ENCODE measurements around the gene COPZ1.
"Not testable (repeated sequence)": the region's sequence is repeated elsewhere in the genome, so short reads cannot be mapped to it uniquely, and the experiment has no call there.

COPZ1 gene

GRCh38 chr12:54284070-54284780 is 40.7 kb upstream of the COPZ1 start:
- peak; percentile 47; the same call in 1 of the 2 replicates for TF ChIP-seq CSRNP3 (CRISPR knock-in tag; IDR thresholded peaks at IDR 0.05)

GRCh38 chr12:54285150-54286041 is 39.5 kb upstream of the COPZ1 start:
- ATAC-seq, result no peak
- TF ChIP-seq ZC3H10 (CRISPR knock-in tag; IDR thresholded peaks at IDR 0.05), result 0 out of 2 replicates have a peak, but pooled peaks have one; percentile 7
- TF ChIP-seq ZNF565 (CRISPR knock-in tag; conservative IDR thresholded peaks at IDR 0.05; ENCODE audit: low read depth), result no peak
- TF ChIP-seq CSRNP3 (CRISPR knock-in tag; IDR thresholded peaks at IDR 0.05), result peak; percentile 48; the same call in 1 of the 2 replicates

More at GRCh38 chr12:54284070-54284780, 40.7 kb upstream of the COPZ1 start:
- ATAC-seq, result not testable (repeated sequence)

GRCh38 chr12:54286042-54287030 is 38.6 kb upstream of the COPZ1 start:
- ATAC-seq, result no peak
- peak; percentile 37; the same call in 1 of the 2 replicates for TF ChIP-seq PATZ1 (CRISPR knock-in tag; IDR thresholded peaks at IDR 0.05; ENCODE audit: borderline replicate concordance)
- TF ChIP-seq ZNF70 (CRISPR knock-in tag; IDR thresholded peaks at IDR 0.05), result 0 out of 2 replicates have a peak, but pooled peaks have one; percentile 16
- peak; percentile 53 for TF ChIP-seq CSRNP3 (CRISPR knock-in tag; IDR thresholded peaks at IDR 0.05)
- TF ChIP-seq ARNTL (CRISPR knock-in tag; IDR thresholded peaks at IDR 0.05; ENCODE audit: borderline replicate concordance, low read depth), result no peak
- 0 out of 2 replicates have a peak, but pooled peaks have one; percentile 20 for TF ChIP-seq ZFP30 (CRISPR knock-in tag; IDR thresholded peaks at IDR 0.05)
- TF ChIP-seq CSDC2 (CRISPR knock-in tag; IDR thresholded peaks at IDR 0.05), result no peak
- TF ChIP-seq GLIS3 (CRISPR knock-in tag; IDR thresholded peaks at IDR 0.05), result no peak; the same call in 1 of the 2 replicates

GRCh38 chr12:54287261-54288157 is 37.4 kb upstream of the COPZ1 start:
- TF ChIP-seq ZC3H10 (CRISPR knock-in tag; IDR thresholded peaks at IDR 0.05) (peak; percentile 3; the same call in 1 of the 2 replicates), RARB (CRISPR knock-in tag; IDR thresholded peaks at IDR 0.05) (no peak), ZNF565 (CRISPR knock-in tag; conservative IDR thresholded peaks at IDR 0.05; ENCODE audit: low read depth) (no peak), TOX (CRISPR knock-in tag; IDR thresholded peaks at IDR 0.05; ENCODE audit: borderline replicate concordance) (0 out of 2 replicates have a peak, but pooled peaks have one; percentile 26), CREB5 (CRISPR knock-in tag; IDR thresholded peaks at IDR 0.05; ENCODE audit: low read depth) (peak; percentile 10; the same call in 1 of the 2 replicates), GLIS3 (CRISPR knock-in tag; IDR thresholded peaks at IDR 0.05) (peak; percentile 44)
- peak; percentile 2; the same call in 2 of the 3 replicates for ATAC-seq

All from SK-N-SH treated with all-trans-retinoic acid at 6 μM for 48 hours (cell line).